ENCODE data around the gene UTS2R.

DNA sequence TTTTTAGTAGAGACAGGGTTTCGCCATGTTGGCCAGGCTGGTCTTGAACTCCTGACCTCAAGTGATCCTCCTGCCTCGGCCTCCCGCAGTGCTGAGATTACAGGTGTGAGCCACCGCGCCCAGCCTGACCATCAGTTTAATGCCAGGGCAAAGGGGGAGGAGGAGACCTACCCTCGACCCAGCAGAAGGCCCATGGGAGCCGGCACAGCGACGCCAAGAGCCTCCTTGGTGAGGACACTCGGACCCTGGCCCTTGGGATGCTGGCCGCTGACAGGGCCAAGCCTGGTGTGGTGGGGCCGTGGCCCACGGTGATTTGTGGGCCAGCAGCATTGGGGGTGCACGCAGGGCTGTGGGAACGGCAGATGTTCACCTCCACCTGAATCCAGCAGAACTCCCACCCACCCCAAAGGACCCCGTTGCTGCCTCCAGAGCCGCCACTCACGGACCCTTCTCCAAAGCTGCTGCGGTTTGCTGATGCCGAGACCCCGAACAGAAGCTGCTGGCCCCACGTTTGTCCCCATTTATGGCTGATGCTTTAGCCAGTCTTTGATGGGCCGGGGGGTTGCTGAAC is 20.0 kb downstream of the UTS2R start:
- TF ChIP-seq, protein P1, sequence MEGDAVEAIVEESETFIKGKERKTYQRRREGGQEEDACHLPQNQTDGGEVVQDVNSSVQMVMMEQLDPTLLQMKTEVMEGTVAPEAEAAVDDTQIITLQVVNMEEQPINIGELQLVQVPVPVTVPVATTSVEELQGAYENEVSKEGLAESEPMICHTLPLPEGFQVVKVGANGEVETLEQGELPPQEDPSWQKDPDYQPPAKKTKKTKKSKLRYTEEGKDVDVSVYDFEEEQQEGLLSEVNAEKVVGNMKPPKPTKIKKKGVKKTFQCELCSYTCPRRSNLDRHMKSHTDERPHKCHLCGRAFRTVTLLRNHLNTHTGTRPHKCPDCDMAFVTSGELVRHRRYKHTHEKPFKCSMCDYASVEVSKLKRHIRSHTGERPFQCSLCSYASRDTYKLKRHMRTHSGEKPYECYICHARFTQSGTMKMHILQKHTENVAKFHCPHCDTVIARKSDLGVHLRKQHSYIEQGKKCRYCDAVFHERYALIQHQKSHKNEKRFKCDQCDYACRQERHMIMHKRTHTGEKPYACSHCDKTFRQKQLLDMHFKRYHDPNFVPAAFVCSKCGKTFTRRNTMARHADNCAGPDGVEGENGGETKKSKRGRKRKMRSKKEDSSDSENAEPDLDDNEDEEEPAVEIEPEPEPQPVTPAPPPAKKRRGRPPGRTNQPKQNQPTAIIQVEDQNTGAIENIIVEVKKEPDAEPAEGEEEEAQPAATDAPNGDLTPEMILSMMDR (IDR thresholded peaks at IDR 0.05) = no peak
- TF ChIP-seq CREB1 (CRISPR knock-in tag; IDR thresholded peaks at IDR 0.05) (no peak), NR1H2 (CRISPR knock-in tag; IDR thresholded peaks at IDR 0.05) (no peak), USF2 (CRISPR knock-in tag; IDR thresholded peaks at IDR 0.05) (no peak)

Measured in WTC11 (cell line).